ENCODE data around the gene USP43. TPM values are rescaled to one million over a fixed set of nuclear protein-coding genes. Genes with fewer than 3 reads are reported as not detected.

USP43 gene
- total and polyA plus RNA-seq, 10 of the 15 experiments (the other 5 are each of a cell fraction or from before 2014, with no cell fraction given), result 0.94 TPM; not detected in 9

DNA sequence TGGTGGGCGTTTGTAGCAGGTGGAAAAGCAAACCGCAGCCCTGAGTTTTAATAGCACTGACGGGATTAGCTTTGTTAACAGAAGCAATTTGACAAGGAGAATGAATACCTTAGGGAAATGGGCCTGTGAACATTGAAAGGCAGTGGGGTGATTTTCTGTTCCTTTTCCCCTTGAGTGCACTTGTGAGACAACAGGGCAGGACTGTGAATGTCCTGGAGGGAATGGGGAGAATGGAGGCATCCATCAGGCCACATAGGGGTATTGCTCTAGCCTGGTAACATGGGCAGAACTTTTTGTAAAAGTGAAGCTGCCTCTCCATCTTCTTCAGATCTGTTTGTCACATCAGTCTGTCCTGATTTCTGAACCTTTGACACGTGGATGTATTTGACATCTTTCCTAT lies 26.2 kb downstream of the USP43 start:
- Histone ChIP-seq H3K36me3 (ENCODE audit: control insufficient read depth in 2 of 2, insufficient read depth in 2 of 2, low read length in 1 of 2) (no peaks in the 10 kb centered on the region), H3K4me1 (ENCODE audit: control insufficient read depth, insufficient read depth, low read length) (no peaks in the 10 kb centered on the region), H3K27ac (ENCODE audit: control insufficient read depth, insufficient read depth) (no peak overlapping the region), H3K9ac (ENCODE audit: control insufficient read depth, insufficient read depth, low read length) (no peak overlapping the region), H3K4me3 (no peak overlapping the region), H3K27me3 (replicated peaks in 1 of 2; ENCODE audit: control insufficient read depth in 2 of 2, insufficient read depth in 2 of 2, low read length in 1 of 2) (no peaks in the 10 kb centered on the region), H3K9me3 (replicated peaks; ENCODE audit: control insufficient read depth, insufficient read depth, low read length) (no peaks in the 10 kb centered on the region), H2AFZ (ENCODE audit: control insufficient read depth, low read depth, low read length) (no peak overlapping the region), H3K4me2 (ENCODE audit: control insufficient read depth, insufficient read depth) (no peak overlapping the region), H4K20me1 (ENCODE audit: control insufficient read depth, insufficient read depth) (no peaks in the 10 kb centered on the region), H3K79me2 (ENCODE audit: control insufficient read depth, insufficient read depth, low read length) (no peaks in the 10 kb centered on the region)
- no TSS peak for BruUV-seq (replicated peaks)
- ATAC-seq (no peak), FAIRE-seq (no peak), DNase-seq (ENCODE audit: low read depth, low spot score) (no peak)
- 18% methylated on average over 4 of the region's 4 CpGs for WGBS (ENCODE audit: insufficient coverage, insufficient replicate concordance, low lambda C conversion rate, missing lambda C conversion rate)
- TF ChIP-seq, protein P1, sequence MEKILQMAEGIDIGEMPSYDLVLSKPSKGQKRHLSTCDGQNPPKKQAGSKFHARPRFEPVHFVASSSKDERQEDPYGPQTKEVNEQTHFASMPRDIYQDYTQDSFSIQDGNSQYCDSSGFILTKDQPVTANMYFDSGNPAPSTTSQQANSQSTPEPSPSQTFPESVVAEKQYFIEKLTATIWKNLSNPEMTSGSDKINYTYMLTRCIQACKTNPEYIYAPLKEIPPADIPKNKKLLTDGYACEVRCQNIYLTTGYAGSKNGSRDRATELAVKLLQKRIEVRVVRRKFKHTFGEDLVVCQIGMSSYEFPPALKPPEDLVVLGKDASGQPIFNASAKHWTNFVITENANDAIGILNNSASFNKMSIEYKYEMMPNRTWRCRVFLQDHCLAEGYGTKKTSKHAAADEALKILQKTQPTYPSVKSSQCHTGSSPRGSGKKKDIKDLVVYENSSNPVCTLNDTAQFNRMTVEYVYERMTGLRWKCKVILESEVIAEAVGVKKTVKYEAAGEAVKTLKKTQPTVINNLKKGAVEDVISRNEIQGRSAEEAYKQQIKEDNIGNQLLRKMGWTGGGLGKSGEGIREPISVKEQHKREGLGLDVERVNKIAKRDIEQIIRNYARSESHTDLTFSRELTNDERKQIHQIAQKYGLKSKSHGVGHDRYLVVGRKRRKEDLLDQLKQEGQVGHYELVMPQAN (conservative IDR thresholded peaks at IDR 0.05), result no peak
- no peak for TF ChIP-seq TARDBP (IDR thresholded peaks at IDR 0.05; ENCODE audit: borderline replicate concordance)
- no peak for TF ChIP-seq FOXM1 (IDR thresholded peaks at IDR 0.05; ENCODE audit: low read depth, low read length)
- TF ChIP-seq SMARCA5 (IDR thresholded peaks at IDR 0.05), result no peak
- CTCF ChIA-PET, result no interaction called here
- POLR2A ChIA-PET, result no interaction called here
- SMC1A ChIA-PET (ENCODE audit: uncharacterized antibody, unreplicated experiment), result no interaction called here
- intact Hi-C loops (cut with micrococcal nuclease; ENCODE audit: unreplicated experiment), result no loop called here
- RAD21 ChIA-PET (ENCODE audit: unreplicated experiment), result no interaction called here
- in situ Hi-C loops (cut with MboI), result no loop called here

DNA sequence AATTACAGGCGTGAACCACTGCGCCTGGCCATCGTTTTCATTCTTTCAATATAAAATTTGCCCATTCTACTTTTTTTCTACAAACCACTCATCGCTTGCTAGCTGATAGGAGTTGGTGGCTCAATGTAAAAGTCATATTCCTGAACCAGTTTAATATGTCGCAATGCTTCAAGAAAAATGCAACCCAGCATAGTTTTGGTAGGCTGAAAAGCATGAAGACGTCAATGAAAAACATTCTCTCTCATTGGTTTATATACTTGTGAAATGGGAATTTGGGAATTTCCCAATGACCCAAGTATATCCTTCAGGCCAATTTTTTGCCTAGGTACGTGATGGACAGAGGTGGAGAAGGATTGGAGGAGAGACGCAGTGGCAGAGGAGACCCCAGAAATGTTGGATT lies 26.9 kb downstream of the USP43 start:
- H4K20me1 ChIP-seq (ENCODE audit: control insufficient read depth, insufficient read depth), result no peaks in the 10 kb centered on the region
- no peaks in the 10 kb centered on the region for H3K9me3 ChIP-seq (replicated peaks; ENCODE audit: control insufficient read depth, insufficient read depth, low read length)
- H3K27me3 ChIP-seq (replicated peaks in 1 of 2; ENCODE audit: control insufficient read depth in 2 of 2, insufficient read depth in 2 of 2, low read length in 1 of 2), result no peaks in the 10 kb centered on the region
- intact Hi-C loops (cut with micrococcal nuclease; ENCODE audit: unreplicated experiment), result no loop called here
- FAIRE-seq, result no peak
- no peaks in the 10 kb centered on the region for H3K36me3 ChIP-seq (ENCODE audit: control insufficient read depth in 2 of 2, insufficient read depth in 2 of 2, low read length in 1 of 2)
- RAD21 ChIA-PET (ENCODE audit: unreplicated experiment), result no interaction called here
- DNase-seq (ENCODE audit: low read depth, low spot score), result no peak
- H3K9ac ChIP-seq (ENCODE audit: control insufficient read depth, insufficient read depth, low read length), result no peak overlapping the region
- SMC1A ChIA-PET (ENCODE audit: uncharacterized antibody, unreplicated experiment), result no interaction called here
- H3K4me2 ChIP-seq (ENCODE audit: control insufficient read depth, insufficient read depth), result no peak overlapping the region
- no peaks in the 10 kb centered on the region for H3K4me1 ChIP-seq (ENCODE audit: control insufficient read depth, insufficient read depth, low read length)
- BruUV-seq (replicated peaks), result no TSS peak
- no peak overlapping the region for H3K4me3 ChIP-seq
- POLR2A ChIA-PET, result no interaction called here
- no peak for TF ChIP-seq YBX1 (IDR thresholded peaks at IDR 0.05)
- TF ChIP-seq TARDBP (IDR thresholded peaks at IDR 0.05; ENCODE audit: borderline replicate concordance), result no peak
- TF ChIP-seq ZNF622 (IDR thresholded peaks at IDR 0.05), result no peak
- TF ChIP-seq SUZ12 (IDR thresholded peaks at IDR 0.05; ENCODE audit: unreplicated experiment), result no peak
- TF ChIP-seq SREBF2 (IDR thresholded peaks at IDR 0.05; ENCODE audit: low read length), result no peak
- no peak for TF ChIP-seq FOXM1 (IDR thresholded peaks at IDR 0.05; ENCODE audit: low read depth, low read length)
- TF ChIP-seq HDGF (IDR thresholded peaks at IDR 0.05), result no peak
- TF ChIP-seq GATAD2B (conservative IDR thresholded peaks at IDR 0.05; ENCODE audit: low read depth), result no peak
- no peak for TF ChIP-seq HCFC1 (IDR thresholded peaks at IDR 0.05; ENCODE audit: low read length)
- TF ChIP-seq, protein P2, sequence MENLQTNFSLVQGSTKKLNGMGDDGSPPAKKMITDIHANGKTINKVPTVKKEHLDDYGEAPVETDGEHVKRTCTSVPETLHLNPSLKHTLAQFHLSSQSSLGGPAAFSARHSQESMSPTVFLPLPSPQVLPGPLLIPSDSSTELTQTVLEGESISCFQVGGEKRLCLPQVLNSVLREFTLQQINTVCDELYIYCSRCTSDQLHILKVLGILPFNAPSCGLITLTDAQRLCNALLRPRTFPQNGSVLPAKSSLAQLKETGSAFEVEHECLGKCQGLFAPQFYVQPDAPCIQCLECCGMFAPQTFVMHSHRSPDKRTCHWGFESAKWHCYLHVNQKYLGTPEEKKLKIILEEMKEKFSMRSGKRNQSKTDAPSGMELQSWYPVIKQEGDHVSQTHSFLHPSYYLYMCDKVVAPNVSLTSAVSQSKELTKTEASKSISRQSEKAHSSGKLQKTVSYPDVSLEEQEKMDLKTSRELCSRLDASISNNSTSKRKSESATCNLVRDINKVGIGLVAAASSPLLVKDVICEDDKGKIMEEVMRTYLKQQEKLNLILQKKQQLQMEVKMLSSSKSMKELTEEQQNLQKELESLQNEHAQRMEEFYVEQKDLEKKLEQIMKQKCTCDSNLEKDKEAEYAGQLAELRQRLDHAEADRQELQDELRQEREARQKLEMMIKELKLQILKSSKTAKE (IDR thresholded peaks at IDR 0.05; ENCODE audit: low read depth, poor library complexity, severe bottlenecking), result no peak
- WGBS (ENCODE audit: insufficient coverage, insufficient replicate concordance, low lambda C conversion rate, missing lambda C conversion rate), result 24% methylated on average over 8 of the region's 8 CpGs
- ATAC-seq, result no peak
- CTCF ChIA-PET, result no interaction called here
- in situ Hi-C loops (cut with MboI), result no loop called here
- no peak overlapping the region for H3K27ac ChIP-seq (ENCODE audit: control insufficient read depth, insufficient read depth)
- no peaks in the 10 kb centered on the region for H3K79me2 ChIP-seq (ENCODE audit: control insufficient read depth, insufficient read depth, low read length)
- no peak overlapping the region for H2AFZ ChIP-seq (ENCODE audit: control insufficient read depth, low read depth, low read length)
